Measurements from ENCODE around the gene GAB2.

- TF ChIP-seq, protein P1, sequence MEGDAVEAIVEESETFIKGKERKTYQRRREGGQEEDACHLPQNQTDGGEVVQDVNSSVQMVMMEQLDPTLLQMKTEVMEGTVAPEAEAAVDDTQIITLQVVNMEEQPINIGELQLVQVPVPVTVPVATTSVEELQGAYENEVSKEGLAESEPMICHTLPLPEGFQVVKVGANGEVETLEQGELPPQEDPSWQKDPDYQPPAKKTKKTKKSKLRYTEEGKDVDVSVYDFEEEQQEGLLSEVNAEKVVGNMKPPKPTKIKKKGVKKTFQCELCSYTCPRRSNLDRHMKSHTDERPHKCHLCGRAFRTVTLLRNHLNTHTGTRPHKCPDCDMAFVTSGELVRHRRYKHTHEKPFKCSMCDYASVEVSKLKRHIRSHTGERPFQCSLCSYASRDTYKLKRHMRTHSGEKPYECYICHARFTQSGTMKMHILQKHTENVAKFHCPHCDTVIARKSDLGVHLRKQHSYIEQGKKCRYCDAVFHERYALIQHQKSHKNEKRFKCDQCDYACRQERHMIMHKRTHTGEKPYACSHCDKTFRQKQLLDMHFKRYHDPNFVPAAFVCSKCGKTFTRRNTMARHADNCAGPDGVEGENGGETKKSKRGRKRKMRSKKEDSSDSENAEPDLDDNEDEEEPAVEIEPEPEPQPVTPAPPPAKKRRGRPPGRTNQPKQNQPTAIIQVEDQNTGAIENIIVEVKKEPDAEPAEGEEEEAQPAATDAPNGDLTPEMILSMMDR (conservative IDR thresholded peaks at IDR 0.05; ENCODE audit: low read length): no peak
- no peak for TF ChIP-seq EZH2phosphoT487 (IDR thresholded peaks at IDR 0.05; ENCODE audit: borderline replicate concordance, low read depth, low read length)
These were observed 32.2 kb upstream of the GAB2 start for GRCh38 chr11:78449866-78450265.
